ENCODE measurements around the gene TMEM178B.

Gene TMEM178B

DNA sequence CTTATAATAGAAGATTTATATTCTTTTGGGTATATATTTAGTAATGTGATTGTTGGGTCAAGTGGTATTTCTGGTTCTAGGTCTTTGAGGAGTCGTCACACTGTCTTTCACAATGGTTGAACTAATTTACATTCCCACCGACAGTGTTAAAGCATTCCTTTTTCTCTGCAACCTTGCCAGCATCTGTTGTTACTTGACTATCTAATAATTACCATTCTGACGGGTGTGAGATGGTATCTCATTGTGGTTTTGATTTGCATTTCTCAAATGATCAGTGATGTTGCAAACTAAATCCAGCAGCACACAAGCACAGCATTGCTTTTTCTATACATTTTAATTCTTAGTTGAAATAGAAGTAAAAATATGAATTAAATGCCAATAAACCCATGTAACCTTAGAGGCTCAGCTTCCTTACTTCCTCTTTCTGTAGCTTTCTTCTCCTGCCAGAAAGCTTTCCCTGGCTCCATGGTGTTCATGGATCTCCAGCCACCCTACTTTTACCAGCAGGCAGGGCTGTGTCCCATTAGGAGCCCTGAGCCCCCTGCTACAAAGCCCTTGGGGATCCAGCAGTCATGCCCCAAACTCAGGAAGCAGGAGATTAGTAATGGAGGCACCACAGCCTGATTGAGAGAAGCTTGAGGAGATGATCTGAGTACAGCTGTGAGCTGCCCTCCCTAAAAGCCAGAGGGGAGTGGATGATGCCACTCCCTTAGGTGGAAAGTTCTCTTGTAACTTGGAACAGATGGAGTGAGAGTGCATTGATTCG, 158.6 kb downstream of the TMEM178B start:
- no peak overlapping the region for H3K4me3 ChIP-seq (ENCODE audit: low read depth, low read length)
- TF ChIP-seq, protein P1, sequence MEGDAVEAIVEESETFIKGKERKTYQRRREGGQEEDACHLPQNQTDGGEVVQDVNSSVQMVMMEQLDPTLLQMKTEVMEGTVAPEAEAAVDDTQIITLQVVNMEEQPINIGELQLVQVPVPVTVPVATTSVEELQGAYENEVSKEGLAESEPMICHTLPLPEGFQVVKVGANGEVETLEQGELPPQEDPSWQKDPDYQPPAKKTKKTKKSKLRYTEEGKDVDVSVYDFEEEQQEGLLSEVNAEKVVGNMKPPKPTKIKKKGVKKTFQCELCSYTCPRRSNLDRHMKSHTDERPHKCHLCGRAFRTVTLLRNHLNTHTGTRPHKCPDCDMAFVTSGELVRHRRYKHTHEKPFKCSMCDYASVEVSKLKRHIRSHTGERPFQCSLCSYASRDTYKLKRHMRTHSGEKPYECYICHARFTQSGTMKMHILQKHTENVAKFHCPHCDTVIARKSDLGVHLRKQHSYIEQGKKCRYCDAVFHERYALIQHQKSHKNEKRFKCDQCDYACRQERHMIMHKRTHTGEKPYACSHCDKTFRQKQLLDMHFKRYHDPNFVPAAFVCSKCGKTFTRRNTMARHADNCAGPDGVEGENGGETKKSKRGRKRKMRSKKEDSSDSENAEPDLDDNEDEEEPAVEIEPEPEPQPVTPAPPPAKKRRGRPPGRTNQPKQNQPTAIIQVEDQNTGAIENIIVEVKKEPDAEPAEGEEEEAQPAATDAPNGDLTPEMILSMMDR (IDR thresholded peaks at IDR 0.05; ENCODE audit: control insufficient read depth, extremely low read depth, insufficient read depth), result no peak
- no peak for DNase-seq (ENCODE audit: low read depth)

DNA sequence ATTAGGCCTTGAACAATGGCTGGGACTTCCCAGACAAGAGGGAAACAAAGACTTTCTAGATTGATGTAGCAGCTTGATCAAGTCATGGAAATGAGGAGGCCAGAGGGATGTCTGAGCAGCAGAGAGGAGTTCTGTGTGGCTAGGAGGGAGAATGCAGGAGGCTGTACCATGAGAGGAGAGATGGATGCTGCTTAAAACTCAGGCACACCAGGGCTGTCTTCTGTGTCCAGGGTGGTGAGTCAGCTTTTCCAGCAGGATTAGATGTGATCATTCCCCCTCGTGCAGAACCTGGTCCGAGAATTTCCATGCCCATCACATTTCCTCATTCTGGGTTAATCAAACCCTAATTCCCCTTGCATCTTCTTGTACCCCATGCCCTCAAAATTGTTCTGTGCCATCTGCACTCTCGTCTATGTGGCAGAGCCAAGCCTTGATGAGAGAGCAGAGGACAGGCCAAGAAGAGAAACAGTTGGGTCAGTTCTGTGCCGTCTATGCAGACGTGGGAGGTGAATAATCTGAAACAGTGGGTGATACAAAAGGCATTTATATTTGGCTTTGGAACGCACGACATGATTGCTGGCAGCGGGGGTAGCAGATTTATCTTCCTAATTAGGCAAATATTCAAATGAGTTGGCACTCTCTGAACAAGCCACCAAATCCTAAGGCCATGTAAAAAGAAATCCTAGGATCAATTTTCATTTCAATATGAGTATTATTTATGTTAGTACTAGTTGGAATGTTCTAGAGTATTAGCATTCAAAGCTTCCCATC, 160.7 kb downstream of the TMEM178B start:
- no peak for DNase-seq (ENCODE audit: low read depth)
- TF ChIP-seq, protein P1 (IDR thresholded peaks at IDR 0.05; ENCODE audit: control insufficient read depth, extremely low read depth, insufficient read depth), result no peak
- no peak overlapping the region for H3K4me3 ChIP-seq (ENCODE audit: low read depth, low read length)

- no peak for DNase-seq (ENCODE audit: low read depth)
- no peak overlapping the region for H3K4me3 ChIP-seq (ENCODE audit: low read depth, low read length)
- TF ChIP-seq, protein P1 (IDR thresholded peaks at IDR 0.05; ENCODE audit: control insufficient read depth, extremely low read depth, insufficient read depth), result no peak
These were observed 161.8 kb downstream of the TMEM178B start for GRCh38 chr7:141235656-141236055.

DNA sequence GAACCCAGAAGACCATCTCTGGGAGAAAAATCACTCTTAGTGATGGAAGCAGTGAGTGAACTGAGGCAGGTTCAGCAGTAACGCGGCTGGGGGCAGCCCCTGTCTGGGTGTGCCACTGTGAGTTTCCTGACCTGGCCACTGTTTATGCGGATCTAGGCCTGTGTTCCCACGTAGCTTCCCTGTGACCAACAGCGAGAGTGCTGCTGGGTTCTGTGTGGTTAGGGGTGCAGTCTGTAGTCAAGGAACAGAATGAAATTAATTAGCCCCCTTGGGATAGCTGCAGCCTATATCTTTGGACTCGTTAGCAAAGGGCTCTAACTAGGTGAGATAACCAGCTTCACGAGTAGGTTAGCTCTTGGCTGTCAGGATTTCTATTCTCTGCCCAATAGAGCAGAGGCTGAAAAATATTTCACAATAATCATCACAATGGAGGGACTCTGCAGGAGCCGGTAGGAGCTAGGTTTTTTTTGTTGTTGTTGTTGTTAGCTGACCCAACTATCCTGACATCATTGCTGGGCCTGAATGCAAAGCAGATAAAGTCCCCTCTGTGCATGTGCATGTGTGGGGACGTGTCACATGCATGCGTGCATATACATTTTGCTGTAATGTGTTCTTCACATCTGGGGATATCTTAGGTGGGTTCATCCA, 164.9 kb downstream of the TMEM178B start:
- TF ChIP-seq, protein P1 (IDR thresholded peaks at IDR 0.05; ENCODE audit: control insufficient read depth, extremely low read depth, insufficient read depth), result no peak
- H3K4me3 ChIP-seq (ENCODE audit: low read depth, low read length), result no peak overlapping the region
- no peak for DNase-seq (ENCODE audit: low read depth)

GRCh38 chr7:141239661-141240060, 165.8 kb downstream of the TMEM178B start:
- no peak for DNase-seq (ENCODE audit: low read depth)
- H3K4me3 ChIP-seq (ENCODE audit: low read depth, low read length), result no peak overlapping the region
- TF ChIP-seq, protein P1 (IDR thresholded peaks at IDR 0.05; ENCODE audit: control insufficient read depth, extremely low read depth, insufficient read depth), result no peak

DNA sequence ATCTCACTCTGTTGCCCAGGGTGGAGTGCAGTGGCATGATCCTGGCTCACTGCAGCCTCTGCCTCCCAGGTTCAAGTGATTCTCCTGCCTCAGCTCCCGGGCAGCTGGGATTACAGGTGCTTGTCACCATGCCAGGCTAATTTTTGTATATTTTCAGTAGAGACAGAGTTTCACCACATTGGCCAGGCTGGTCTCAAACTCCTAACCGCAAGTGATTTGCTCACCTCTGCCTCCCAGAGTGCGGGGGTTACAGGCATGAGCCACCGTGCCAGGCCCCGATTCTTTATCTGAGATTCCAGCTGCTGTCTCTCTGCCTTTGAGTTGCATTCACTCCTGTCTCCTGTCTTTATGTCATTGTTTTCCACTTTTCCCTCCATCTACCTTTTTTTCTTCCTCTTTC, 168.7 kb downstream of the TMEM178B start:
- H3K4me3 ChIP-seq (ENCODE audit: low read depth, low read length), result no peak overlapping the region
- DNase-seq (ENCODE audit: low read depth), result no peak
- TF ChIP-seq, protein P1 (IDR thresholded peaks at IDR 0.05; ENCODE audit: control insufficient read depth, extremely low read depth, insufficient read depth), result no peak
